Activated T-helper 1 cell treated with anti-CD3 and anti-CD28 coated beads, Interleukin-2, amount 50 U/mL, for 16 hours (primary cell): ENCODE results near the gene MYO16.

ENCODE experiments used
- DNase-seq, 2 donors: peaks; one replicate each; pipeline ENCODE4 v3.0.0-alpha.2; 2020; ENCODE audit warnings: low read depth in 1 of 2, low spot score in 1 of 2

The MYO16 gene

GRCh38 chr13:108789476-108789875, 160.1 kb downstream of the MYO16 start:
- no peak for DNase-seq

- DNase-seq: no peak
These were observed 166.4 kb downstream of the MYO16 start for GRCh38 chr13:108795841-108796240.

DNA sequence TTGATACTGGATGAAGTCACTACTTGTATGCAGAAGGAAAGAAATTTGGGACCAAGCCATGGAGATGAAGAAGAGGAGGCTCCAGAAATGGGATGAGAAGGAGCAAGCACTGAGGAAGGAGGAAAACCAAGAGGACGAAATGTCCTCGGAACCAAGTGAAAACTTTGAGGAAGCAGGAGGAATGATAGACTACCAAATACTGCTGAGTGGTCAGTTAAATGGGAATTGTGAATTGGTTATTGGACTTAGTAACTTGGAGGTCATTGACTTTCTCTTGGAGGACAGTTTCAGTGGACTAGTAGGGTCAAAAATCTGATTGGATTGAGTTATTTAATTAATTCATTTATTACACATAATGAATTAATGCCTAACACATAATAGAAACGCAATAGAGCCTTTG, 167.9 kb downstream of the MYO16 start:
- no peak for DNase-seq

GRCh38 chr13:108807841-108808240, 178.4 kb downstream of the MYO16 start:
- DNase-seq: no peak

GRCh38 chr13:108812165-108812564, 182.8 kb downstream of the MYO16 start:
- no peak for DNase-seq

GRCh38 chr13:108812661-108813060, 183.2 kb downstream of the MYO16 start:
- no peak for DNase-seq

DNA sequence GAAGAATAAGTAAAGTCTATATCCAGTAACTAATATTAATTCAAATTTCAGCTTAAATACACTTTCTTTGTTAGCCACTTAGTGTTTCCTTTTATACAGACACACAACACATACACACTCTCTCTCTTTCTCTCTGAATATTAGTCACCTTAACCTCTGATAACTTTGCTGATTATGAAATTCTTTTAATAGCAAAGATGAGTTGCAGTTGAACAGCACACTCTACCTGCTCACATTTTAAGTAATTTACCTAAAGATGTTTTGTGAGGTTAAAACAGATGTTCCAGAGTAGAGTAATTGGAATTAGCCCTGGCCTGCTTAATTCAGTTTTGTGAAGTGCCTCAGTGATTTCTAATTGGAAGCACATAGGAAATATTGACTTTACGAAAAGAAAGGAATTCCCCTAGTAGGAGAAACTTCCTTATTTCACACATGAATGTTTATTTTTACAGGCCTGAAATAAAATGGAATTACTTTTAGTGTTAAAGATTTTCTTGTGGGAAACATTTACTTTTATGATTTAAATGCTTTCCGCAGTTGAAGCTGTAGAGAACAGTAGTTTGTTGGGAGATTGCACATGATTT, 184.3 kb downstream of the MYO16 start:
- DNase-seq: no peak

GRCh38 chr13:108816375-108816774, 187.0 kb downstream of the MYO16 start:
- DNase-seq: no peak

DNA sequence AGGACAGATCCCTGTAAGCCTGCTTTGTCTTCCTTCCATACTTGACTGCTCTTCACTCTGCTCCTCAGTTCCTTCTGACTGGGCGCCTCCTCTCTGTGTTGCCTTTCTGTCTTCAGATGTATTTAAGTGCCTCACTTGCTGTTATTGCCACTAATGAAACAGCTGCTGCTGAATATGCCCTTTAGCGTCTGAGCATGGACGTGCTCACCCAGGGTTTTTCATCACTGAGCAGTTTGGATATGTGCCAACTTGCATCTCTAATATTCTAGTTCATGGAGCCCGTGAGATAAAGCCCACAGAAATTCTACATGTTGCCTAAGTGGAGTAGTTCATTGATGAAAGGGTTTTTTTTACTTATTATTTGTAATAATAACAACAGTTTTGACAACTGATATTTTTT, 198.2 kb downstream of the MYO16 start:
- no peak for DNase-seq

- no peak for DNase-seq
These were observed 198.8 kb downstream of the MYO16 start for GRCh38 chr13:108828086-108828815.

DNA sequence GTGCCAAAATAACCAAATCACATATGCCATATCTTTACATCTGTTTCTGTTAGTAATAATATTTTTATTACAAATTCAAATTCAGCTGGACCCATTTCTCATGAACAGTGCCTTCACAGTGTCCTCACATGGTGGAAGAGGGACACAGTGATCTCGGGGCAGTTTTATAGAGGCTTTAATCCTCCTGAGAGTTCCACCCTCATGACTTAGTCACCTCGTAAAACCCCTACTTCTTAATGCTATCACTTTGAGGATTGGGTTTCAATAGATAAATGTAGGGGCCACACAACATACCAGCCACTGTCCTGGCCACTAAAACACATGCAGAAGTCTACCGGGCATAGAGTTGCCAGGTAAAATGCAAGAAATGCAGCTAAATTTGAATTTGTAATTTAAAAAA, 201.5 kb downstream of the MYO16 start:
- no peak for DNase-seq

- DNase-seq: no peak
These were observed 204.1 kb downstream of the MYO16 start for GRCh38 chr13:108833531-108833930.

DNA sequence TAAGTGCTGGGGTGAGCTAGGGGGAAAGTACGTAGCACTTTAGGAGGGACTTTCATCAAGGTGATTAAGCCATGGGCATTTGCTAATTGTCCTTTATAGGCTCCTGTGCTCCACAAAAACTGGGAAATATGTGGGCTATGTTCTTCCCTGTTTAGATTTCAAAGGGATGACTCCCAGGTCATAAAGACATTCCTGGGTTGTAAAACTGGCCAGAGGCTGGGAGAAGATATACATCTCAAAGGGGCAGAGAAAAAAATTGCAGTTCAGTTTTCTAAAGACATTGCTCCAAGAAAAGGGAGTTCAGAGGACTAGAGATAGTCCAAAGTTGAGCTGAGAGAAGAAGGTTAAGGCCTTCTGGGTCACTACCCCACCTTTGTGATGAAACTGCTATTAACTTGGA, 204.8 kb downstream of the MYO16 start:
- no peak for DNase-seq

DNA sequence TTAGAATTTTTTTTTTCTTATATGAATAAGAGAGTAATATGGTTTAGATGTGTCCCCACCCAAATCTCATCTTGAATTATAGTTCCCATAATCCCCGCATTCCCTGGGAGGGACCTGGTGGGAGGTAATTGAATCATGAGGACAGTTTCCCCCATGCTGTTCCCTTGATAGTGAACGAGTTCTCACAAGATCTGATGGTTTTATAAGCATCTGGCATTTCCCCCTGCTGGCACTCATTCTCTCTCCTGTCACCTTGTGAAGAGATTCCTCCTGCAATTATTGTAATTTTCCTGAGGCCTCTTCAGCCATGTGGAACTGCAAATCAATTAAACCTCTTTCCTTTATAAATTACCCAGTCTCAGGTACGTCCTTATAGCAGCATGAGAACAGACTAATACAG, 205.7 kb downstream of the MYO16 start:
- no peak for DNase-seq

DNA sequence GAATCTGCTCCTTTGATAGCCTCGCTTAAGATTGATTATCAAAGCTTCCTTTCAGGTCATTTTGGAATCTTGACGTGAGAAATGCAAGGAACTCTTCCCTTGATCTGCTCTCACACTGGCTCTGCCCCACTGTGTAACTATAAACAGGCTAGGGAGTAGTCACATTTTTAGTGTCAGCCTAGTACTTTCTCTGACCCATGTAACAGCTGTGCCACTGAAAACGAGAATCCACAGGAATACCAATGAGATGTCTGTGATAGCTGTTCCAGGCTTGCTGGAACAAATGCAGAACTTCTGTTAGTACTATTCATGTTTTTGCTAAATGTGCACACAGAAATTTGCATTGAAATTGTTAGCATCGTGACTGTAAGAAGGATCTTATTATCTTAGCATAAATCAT, 221.3 kb downstream of the MYO16 start:
- DNase-seq: no peak

- DNase-seq: no peak
These were observed 222.2 kb downstream of the MYO16 start for GRCh38 chr13:108851660-108852059.

- no peak for DNase-seq
These were observed 223.6 kb downstream of the MYO16 start for GRCh38 chr13:108853031-108853430.

DNA sequence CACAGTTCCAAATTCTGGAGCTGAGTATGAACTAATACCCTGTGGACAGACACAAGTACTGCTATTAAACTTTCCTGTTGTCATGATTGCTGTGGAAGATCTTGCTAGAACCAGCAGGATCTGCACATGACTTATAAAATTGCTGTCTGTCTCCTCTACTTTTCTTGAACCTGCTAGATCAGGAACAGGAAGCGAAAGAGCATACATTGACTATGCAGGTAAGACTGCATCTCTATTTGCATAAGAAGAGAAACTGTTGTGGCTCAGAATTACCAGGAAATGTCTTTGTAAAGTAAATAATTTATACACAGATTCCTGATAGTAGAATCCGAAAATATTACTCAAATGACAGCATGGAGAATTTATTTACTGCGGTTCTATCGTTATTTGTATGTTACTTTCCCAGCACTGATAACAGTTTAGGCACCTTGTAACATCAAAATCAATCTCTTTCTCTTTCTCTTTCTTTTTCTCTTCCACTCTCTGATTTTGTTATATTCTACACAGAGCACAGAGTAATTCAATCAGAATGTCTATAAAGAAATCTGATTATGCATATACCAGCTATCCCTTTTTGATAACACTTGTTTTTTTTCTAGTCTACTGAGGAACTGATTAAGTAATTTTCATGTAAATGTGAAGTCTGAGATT, 226.5 kb downstream of the MYO16 start:
- no peak for DNase-seq

DNA sequence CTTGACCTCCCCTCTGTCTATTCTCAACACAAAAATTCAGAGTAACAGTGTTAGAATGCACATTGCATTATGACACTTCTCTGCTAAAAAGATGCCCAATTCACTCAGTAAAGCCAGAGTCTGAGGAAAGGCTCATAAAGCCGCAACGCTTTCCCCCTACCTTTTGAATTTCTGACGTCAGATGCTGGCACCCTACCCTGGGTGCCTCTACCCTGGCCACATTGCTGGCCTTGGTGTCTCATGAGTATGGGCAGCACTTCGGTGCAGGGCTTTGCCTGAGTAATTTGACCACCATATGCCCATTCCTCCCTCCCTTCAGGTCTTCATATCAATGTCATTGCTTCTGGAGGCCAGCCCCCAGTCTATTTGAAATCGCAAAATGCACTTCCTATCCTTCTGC, 229.3 kb downstream of the MYO16 start:
- DNase-seq: no peak

- DNase-seq: no peak
These were observed 230.0 kb downstream of the MYO16 start for GRCh38 chr13:108859197-108860012.

DNA sequence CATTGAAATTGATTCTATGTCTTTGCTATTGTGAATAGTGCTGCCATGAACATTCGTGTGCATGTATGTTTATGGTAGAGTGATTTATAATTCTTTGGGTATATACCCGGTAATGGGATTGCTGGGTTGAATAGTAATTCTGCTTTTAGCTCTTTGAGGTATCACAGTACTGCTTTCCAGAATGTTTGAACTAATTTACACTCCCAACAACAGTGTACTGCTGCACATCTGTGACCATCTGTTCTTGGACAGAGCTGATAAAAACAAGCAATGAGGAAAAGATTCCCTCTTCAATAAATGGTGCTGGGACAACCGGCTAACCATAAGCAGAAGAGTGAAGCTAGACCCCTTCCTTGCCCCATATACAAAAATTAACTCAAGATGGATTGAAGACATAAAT, 231.0 kb downstream of the MYO16 start:
- no peak for DNase-seq

DNA sequence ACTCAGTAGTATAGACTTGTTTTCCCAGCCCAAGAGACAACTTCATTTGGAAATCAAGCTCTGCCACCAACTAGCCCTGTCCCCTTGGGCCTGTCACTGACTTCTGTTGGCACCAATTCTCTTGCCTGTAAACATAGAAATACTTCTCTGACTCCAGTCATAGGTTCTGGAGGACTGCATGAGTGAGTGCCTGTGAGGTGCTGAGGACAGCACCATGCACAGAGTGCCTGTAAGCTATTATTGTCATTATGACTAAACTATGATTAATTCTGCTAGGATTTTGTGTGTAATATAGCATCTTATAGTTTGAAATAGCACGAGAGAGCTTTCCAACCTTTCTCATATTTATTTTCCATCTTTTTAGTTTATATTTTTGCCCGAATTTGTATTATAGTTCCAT, 247.9 kb downstream of the MYO16 start:
- DNase-seq: no peak
